Fibroblast of skin of left biceps (primary cell): Measurements from ENCODE around the gene PDLIM3.
"Not testable (repeated sequence)": the region's sequence is repeated elsewhere in the genome, so short reads cannot be mapped to it uniquely, and the experiment has no call there.

ENCODE experiments used
- DNase-seq, 2 experiments: peaks; one replicate each; pipeline ENCODE4 v3.0.0-alpha.2; 2013; ENCODE audit warnings: low read depth in 2 of 2

The PDLIM3 gene

DNA sequence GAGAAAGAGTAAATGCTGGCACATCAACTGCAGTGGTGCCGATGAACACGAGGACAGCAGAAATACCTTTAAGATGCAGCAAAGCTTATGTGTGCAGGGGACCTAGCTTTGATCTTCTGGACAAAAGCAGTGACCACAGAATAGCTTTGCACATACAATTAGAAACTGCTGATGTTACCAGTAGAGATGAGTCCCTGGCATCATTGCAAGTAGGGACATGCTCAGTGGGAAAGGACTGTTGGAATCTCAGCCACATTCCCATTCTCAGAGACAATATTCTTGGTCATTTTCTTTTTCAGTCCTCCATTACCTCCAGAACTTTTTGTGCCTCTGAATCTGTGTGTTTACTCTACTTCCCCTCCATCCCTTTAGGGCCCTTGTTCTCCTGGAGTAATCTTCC, 16.9 kb upstream of the PDLIM3 start:
- no peak for DNase-seq

- DNase-seq: no peak
Measured at GRCh38 chr4:185550933-185551332, 15.6 kb upstream of the PDLIM3 start.

DNA sequence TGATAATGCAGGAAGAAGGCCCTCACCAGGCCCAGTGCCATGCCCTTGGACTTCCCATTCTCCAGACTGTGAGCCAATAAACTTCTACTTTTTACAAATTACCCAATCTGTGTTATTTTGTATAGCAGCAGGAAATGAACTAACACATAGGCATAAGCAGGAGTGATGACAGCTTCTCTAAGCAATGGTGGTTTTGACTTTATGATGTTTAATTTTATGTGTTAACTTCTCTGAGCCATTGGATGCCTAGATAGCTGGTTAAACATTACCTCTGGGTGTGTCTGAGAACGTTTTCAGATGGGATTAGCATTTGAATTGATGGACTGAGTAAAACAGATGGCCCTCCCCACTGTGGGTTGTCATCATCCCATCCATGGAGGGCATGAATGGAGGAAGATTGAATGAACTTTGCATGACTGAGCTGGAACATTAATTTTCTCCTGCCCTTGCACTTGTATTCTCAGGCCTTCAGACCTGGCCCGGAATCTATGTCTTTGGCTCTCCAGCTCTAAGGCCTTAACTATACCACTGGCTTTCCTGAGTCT, 13.9 kb upstream of the PDLIM3 start:
- DNase-seq: no peak

DNA sequence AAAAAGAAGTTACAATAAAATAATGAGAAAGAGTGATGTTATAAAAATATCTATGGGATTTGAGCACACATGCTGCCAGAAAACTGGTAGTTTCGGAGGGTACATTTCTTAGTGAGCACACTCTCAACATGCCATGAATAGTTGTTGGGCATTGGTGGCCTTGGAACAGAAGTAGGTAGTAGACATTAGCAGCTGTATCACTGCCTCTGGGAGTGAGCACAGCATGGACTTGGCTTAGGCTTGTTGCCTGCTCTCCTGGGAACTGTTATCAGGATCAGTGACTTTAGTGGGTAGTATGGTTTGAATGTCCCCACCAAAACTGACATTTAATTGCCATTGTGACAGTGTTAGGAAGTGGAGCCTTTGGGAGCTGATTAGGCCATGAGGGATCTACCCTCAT, 13.3 kb upstream of the PDLIM3 start:
- no peak for DNase-seq

GRCh38 chr4:185546335-185546734, 11.0 kb upstream of the PDLIM3 start:
- DNase-seq: no peak

DNA sequence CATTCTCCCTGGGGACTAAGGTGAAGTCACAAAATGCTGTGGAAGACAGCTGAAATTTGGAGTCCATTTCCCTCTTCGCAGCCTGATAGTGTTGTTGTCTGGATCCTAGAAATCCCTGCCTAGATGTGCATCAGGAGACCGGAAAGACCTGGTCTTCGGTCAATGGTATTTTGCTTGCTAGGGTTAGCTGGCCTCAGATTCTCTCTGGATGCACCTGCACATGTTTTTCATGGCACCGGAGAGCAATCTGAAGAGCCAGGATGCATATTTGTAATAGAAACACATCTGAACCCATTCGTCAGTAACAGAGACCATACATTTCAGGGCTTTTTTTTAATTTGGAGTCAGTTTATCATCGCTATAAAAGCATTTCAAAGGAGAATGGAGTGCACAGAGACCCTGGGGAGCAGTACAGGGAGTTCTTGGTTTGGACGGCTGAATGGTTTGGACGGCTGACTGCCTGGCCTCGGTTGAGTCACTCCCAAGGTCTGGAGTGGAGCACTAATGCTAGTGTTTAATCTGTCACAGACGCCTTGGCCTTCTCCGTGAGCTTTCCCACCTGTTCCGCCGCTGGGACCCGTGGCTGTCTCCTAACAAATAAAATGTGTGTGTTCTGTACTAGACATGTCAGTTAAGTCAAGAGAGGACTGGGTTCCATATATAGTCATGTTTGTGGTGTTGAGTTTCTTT, 7.5 kb upstream of the PDLIM3 start:
- no peak for DNase-seq

- DNase-seq: no peak
Measured at GRCh38 chr4:185541251-185541727, 6.0 kb upstream of the PDLIM3 start.

DNA sequence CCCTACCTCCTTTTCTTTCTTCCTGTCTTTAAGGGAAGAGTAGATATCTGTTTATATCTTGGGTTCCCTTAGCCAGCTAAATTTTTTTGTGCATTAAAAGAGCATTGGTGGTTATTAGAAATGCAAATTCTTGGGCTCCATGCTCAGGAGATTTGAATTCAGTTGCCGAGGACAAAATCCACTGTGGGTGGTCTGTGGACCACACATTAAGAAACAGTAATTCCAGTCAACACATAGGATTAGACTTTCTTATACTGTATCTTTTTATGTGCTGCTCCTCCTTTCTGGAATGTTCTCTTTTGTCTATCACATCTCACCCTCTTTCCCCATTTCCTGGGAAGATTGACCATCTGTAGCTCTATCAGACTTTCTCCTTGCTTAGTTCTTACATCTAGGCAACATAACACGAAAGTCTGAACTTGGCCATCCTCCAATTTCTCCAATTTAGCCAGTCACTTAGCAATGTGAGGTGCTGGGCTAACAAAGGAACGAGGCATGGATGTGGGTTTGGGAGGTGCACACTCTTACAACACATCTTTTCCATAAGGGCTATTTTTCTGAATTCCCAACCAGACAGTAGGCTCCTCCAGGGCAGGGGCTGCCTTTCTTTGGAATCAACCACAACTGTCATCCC, 5.3 kb upstream of the PDLIM3 start:
- no peak for DNase-seq

DNA sequence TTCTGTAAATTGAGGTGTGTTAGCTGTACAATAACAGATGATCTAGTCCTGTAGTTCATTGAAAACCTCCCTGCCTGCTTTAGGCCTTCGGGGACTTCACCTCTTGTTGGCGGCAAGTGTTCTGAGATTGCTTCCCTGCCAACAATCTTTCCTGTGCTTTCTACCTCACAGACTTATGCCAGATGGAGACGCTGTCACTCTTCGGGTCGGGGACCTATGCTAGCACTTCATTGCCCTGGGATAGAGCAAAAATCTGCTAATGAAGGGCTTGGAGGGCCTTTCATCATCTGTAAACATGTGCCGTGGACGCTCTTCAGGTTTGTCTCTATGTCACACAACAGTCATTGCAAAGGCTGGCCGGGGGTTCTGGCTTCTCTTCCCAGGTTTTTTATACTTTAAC, 4.7 kb upstream of the PDLIM3 start:
- DNase-seq: no peak

DNA sequence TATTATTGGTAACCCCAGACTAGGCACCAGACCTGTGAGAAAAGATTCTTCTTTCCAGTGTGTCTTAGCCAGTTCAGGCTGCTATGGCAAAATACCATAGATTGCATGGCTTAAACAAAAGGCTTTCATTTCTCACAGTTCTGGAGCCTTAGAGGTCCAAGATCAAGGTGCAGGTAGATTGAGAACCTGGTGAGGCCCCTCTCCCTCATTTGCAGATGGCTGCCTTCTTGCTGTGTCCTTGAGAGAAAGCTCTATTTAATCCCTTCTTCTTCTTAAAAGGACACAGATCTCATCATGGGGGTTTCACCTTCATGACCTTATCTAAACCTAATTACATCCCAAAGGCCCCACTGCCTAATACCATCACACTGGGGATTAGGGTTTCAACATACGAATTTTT, 3.5 kb upstream of the PDLIM3 start:
- no peak for DNase-seq

- DNase-seq: no peak
Measured at GRCh38 chr4:185536411-185536709, 1.1 kb upstream of the PDLIM3 start.

DNA sequence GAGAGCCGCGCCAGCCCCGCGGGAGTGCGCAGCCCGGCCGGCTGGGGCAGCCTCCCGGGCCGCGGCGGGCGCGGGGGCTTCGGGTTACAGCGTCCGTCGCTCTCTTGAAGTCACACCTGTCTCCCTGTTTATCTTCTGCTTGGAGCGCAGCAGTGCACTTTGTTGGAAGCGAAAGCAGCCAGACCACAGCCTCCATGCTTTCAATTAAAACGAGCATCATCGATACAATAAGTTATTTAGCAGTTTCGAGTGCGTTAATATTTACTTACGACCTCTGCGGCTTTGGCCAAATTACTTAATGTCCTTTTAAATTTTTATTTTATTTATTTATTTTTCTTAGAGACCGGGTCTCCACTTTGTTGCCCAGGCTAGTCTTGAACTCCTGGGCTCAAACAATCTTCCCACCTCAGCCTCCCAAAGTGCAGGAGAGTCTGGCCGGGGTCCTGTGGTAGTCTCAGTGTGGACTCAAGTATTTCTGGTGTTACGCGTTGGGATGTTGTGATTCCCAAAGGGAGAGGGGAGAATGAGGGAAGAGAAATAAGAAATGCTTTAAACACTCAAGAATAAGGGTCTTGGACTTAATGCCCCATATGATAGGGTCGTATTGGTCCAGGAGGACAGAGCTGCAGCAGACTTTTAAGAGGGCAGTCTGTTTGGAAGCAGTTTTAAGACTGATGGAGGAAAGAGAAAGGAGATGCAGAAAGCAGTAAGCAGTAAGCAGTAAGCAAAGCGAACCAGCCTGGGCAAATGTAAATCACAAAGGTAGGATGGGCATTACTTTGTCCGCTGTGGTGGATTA, 504 bp upstream of the PDLIM3 start:
- no peak for DNase-seq

DNA sequence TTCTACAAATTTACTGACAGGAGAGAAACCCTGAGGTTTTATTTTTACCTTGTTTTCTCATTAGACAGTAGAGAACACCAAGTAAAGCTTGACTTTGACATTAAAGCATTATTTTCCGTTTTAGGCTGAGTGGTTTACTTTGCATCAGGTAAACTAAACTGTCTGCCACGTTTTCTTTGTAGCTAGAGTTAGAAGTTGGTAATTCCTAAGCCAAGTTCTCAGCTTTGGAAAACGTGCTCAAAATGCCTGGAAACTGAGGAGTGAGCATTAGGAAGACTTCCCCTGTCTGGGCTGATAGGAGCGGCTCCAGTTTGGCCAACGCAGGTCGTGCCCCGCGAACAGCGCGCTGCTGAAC, 819 bp downstream of the PDLIM3 start:
- DNase-seq: no peak

DNA sequence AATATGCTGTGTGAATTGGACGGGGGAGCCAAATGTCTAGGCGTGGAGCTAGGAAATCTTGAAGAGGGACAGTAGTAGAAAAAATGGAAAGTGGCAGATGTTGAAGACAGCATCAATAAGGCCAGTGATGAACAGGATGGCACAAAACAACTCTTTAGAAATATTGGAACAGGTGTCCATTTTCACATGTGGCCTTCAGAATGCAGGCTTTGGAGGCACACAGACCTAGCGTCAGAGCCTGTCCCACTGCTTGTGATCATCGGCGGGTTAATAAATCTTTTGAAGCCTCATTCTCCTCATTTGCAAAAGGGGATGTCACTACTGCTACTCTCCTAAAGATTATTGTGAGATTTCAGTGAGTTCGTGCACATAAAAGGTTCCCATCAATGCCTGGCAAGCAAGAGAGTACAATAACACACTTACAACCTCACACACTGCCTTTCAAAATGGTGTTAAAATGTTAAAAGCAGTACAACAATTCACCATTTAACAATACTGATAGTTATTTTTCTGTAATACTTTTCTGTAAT, 2.4 kb downstream of the PDLIM3 start:
- DNase-seq: no peak

- no peak for DNase-seq
Measured at GRCh38 chr4:185532293-185532692, 3.0 kb downstream of the PDLIM3 start.

DNA sequence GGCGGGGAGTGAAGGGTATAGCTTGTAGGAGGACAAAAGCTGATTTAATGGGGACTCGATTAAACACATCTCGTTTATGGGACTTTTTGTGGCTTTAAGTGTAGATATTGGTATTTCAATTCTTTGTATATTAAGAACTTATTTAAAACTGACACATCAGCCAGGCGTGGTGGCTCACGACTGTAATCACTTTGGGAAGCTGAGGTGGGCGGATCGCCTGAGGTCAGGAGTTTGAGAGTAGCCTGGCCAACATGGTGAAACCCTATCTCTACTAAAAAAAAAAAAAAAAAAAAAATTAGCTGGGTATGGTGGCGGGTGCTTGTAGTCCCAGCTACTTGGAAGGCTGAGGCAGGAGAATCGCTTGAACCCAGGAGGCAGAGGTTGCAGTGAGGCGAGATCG, 3.7 kb downstream of the PDLIM3 start:
- DNase-seq: not testable (repeated sequence)

DNA sequence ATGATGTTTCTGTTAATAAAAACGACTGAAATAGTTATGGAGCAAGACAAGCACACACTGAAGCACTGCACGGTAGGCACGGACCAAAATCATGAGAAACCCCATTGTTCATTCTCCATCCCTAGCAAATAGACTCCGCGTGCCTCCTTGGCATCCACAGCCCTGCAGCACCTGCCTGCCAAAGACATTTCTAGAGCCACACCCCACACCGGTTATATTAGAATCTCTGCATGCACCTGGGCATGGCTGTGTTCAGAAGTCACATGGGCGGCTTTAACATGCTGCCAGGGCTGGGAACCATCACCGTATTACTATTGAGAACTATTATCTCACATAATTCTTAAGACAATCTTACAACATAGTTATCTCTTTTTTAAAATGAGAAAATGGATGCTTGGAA, 5.9 kb downstream of the PDLIM3 start:
- no peak for DNase-seq

DNA sequence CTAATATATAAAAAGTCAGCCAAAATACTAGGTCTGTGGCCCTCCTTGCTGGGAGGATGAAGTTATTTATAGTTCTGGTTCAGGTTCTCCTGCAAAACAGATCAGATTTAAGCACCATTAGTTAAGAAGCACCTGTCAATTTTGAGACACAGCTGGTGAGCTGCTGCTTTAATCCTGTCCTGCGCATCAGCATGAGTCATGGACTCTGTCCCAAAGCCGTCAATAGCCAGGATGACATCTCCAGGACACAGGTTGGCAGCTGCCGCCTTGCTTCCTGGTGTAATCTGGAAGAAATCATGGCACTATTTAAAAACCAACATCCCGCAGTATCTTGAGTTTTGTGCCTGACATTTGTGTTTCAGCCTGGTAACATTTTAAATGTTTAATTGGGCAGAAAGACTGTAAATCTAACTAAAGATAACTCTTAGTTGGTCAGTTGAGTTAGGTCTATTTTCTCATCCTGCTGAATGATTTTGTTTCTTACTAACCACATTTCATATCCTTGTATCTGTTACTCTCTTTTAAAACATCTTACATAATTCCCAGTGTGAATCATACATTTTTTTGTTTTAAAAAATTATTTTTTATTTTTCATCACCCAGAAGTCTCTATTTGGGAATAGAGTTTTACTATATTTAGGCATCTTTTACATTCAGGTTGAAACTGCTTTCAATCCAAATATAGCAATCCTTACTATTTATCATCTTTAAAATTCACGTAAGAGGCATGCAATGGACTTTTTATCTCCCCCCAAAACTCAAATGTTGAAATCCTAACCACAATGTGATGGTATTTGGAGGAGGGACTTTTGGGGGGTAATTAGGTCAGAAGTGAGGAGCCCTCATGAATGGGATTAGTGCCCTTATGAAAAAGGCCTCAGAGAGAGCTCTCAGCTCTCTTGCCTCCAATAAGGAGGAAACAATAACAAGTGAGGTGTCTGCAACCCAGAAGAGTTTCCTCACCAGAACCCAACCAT, 10.1 kb downstream of the PDLIM3 start:
- no peak for DNase-seq

GRCh38 chr4:185523862-185524261, 11.4 kb downstream of the PDLIM3 start:
- no peak for DNase-seq

GRCh38 chr4:185522451-185522850, 12.9 kb downstream of the PDLIM3 start:
- no peak for DNase-seq

DNA sequence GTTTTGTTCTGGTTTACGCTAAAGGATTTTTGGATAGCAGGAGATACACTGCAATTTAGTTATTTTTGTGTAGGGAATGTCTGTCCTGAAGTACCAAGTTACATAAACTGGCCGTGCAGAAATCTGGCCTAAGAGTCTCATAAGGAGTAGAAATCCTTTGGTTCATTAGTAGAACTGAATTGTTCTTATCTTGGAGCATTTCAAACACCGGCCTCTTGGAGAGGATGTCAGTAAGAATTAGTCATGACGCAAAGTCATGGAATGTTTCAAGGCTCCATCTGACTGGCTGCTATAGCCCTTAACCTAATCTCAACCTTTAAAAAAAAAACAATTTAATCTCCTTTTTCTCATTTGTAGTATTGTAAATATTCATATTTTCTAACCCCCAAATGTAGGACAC, 15.2 kb downstream of the PDLIM3 start:
- DNase-seq: no peak
